ENCODE data around the gene DHH. TPM values are rescaled to one million over a fixed set of nuclear protein-coding genes. Genes with fewer than 3 reads are reported as not detected.
A peak's percentile ranks its signal among the peaks of the same experiment; 100 is the strongest.

Gene DHH
- total RNA-seq (1 to 10 TPM in 1 of 5 donors, under 1 TPM in 2, not detected in 2; 0.29 to 1.1 (median 0.58) TPM), polyA plus RNA-seq (under 1 TPM; 0.10 to 0.15 (median 0.12) TPM)
- long read RNA-seq, donor 1 = 0 reads
- long read RNA-seq, donor 2 = 0 reads
- long read RNA-seq, donor 3 = 0 reads
- long read RNA-seq, donor 4 = 0 reads
- long read RNA-seq, donor 5, full-length matches to known transcripts = 1 of 1 reads
- long read RNA-seq, donor 5, partial matches to known transcripts = 0 of 1 reads
- long read RNA-seq, donor 5, other reads (novel, unspliced or antisense) = 0 of 1 reads
- long read RNA-seq, donor 6, full-length matches to known transcripts = 1 of 1 reads
- long read RNA-seq, donor 6, partial matches to known transcripts = 0 of 1 reads
- long read RNA-seq, donor 6, other reads (novel, unspliced or antisense) = 0 of 1 reads
- long read RNA-seq, donor 7 = 0 reads
- long read RNA-seq, donor 8 = 0 reads
- long read RNA-seq, donor 9 = 0 reads
- long read RNA-seq, donor 10 = 0 reads

- Histone ChIP-seq H3K27ac (peak within 1 kb of the TSS in 1 of 5 donors; percentile 3), H3K9me3 (no peaks in the 10 kb centered on the region), H3K27me3 (peaks cover 30 to 59% (median 56%) of the 10 kb centered on the region in 3 donors), H3K36me3 (peaks cover 16 to 29% (median 29%) of the 10 kb centered on the region in 4 donors), H3K4me3 (peak within 1 kb of the TSS; percentile 21 to 32 (median 30)), H3K4me1 (peaks cover 37 to 58% (median 51%) of the 10 kb centered on the region in 4 donors)
- TF ChIP-seq CTCF (IDR thresholded peaks at IDR 0.05) (no peak), POLR2AphosphoS5 (IDR thresholded peaks at IDR 0.05) (no peak), POLR2A (IDR thresholded peaks at IDR 0.05) (no peak), EP300 (IDR thresholded peaks at IDR 0.05) (no peak)
- WGBS, 5 donors = 1 to 7% (median 2%) methylated on average over 6 to 49 of the region's 49 CpGs
- DNase-seq = peak in 1 of 2 donors; percentile 65
- intact Hi-C loops (cut with DNase I; ENCODE audit: low total_unique reads) = no loop called here
These were observed at the start of gene DHH for GRCh38 chr12:49094160-49094974. DHH (minus strand) TSS chr12:49094801; CDS start chr12:49094512, 289 bp downstream.

- no peak for DNase-seq
- no peak overlapping the region for H3K4me3 ChIP-seq
- TF ChIP-seq POLR2A (IDR thresholded peaks at IDR 0.05) (no peak), EP300 (IDR thresholded peaks at IDR 0.05) (no peak), POLR2AphosphoS5 (IDR thresholded peaks at IDR 0.05) (no peak), CTCF (IDR thresholded peaks at IDR 0.05) (no peak)
- intact Hi-C loops (cut with DNase I; ENCODE audit: low total_unique reads) = no loop called here
- no peaks in the 10 kb centered on the region for H3K36me3 ChIP-seq
- H3K9me3 ChIP-seq = no peaks in the 10 kb centered on the region
- WGBS, 5 donors = 71 to 85% (median 77%) methylated on average over 2 of the region's 2 CpGs
- no peaks in the 10 kb centered on the region for H3K4me1 ChIP-seq
- H3K27ac ChIP-seq = no peak overlapping the region
- no peaks in the 10 kb centered on the region for H3K27me3 ChIP-seq
These were observed 49.8 kb upstream of the DHH start for GRCh38 chr12:49144384-49144783.

GRCh38 chr12:49138999-49139398 lies 44.4 kb upstream of the DHH start:
- no peaks in the 10 kb centered on the region for H3K4me1 ChIP-seq
- WGBS, 5 donors = 80 to 90% (median 85%) methylated on average over 2 of the region's 2 CpGs
- no peak overlapping the region for H3K27ac ChIP-seq
- H3K36me3 ChIP-seq = no peaks in the 10 kb centered on the region
- no peaks in the 10 kb centered on the region for H3K27me3 ChIP-seq
- H3K9me3 ChIP-seq = no peaks in the 10 kb centered on the region
- no peak for DNase-seq
- intact Hi-C loops (cut with DNase I; ENCODE audit: low total_unique reads) = no loop called here
- no peak for TF ChIP-seq POLR2AphosphoS5 (IDR thresholded peaks at IDR 0.05)
- no peak for TF ChIP-seq CTCF (IDR thresholded peaks at IDR 0.05)
- no peak for TF ChIP-seq POLR2A (IDR thresholded peaks at IDR 0.05)
- TF ChIP-seq EP300 (IDR thresholded peaks at IDR 0.05) = no peak
- no peak overlapping the region for H3K4me3 ChIP-seq

GRCh38 chr12:49138587-49138986 lies 44.0 kb upstream of the DHH start:
- 24 to 45% (median 31%) methylated on average over 2 of the region's 2 CpGs for WGBS, 5 donors
- Histone ChIP-seq H3K27ac (no peak overlapping the region), H3K36me3 (no peaks in the 10 kb centered on the region), H3K27me3 (no peaks in the 10 kb centered on the region), H3K9me3 (no peaks in the 10 kb centered on the region), H3K4me1 (peaks cover 0 to 4% (median under 1%) of the 10 kb centered on the region in 4 donors), H3K4me3 (no peak overlapping the region)
- intact Hi-C loops (cut with DNase I; ENCODE audit: low total_unique reads) = no loop called here
- no peak for TF ChIP-seq POLR2A (IDR thresholded peaks at IDR 0.05)
- TF ChIP-seq EP300 (IDR thresholded peaks at IDR 0.05) = no peak
- TF ChIP-seq POLR2AphosphoS5 (IDR thresholded peaks at IDR 0.05) = no peak
- TF ChIP-seq CTCF (IDR thresholded peaks at IDR 0.05) = no peak
- no peak for DNase-seq
